ENCODE results near the gene RFC4. TPM values are rescaled to one million over a fixed set of nuclear protein-coding genes. Genes with fewer than 3 reads are reported as not detected.

The RFC4 gene, protein sequence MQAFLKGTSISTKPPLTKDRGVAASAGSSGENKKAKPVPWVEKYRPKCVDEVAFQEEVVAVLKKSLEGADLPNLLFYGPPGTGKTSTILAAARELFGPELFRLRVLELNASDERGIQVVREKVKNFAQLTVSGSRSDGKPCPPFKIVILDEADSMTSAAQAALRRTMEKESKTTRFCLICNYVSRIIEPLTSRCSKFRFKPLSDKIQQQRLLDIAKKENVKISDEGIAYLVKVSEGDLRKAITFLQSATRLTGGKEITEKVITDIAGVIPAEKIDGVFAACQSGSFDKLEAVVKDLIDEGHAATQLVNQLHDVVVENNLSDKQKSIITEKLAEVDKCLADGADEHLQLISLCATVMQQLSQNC
- total RNA-seq (2016; rRNA removed; fragmentation: Illumina TruSeq; extraction: Trizol) = 103 and 109 TPM in 2 replicates
- 40.2 and 42.1 TPM in 2 replicates for total RNA-seq (2016; cell fraction: cytosol; rRNA removed; fragmentation: Illumina TruSeq; extraction: Trizol; ENCODE audit: low read depth)
- 106 and 115 TPM in 2 replicates for total RNA-seq (2016; cell fraction: insoluble cytoplasmic fraction; rRNA removed; fragmentation: Illumina TruSeq; extraction: Trizol)
- 31.0 and 31.4 TPM in 2 replicates for total RNA-seq (2016; cell fraction: membrane; rRNA removed; fragmentation: Illumina TruSeq; extraction: Trizol)
- total RNA-seq (2016; cell fraction: nucleus; rRNA removed; fragmentation: Illumina TruSeq; extraction: Trizol) = 68.8 and 77.7 TPM in 2 replicates
- 15.1 and 18.5 TPM in 2 replicates for polyA plus RNA-seq (2011; rRNA removed)
- polyA plus RNA-seq (2011; cell fraction: cytosol; rRNA removed) = 7.9 and 8.6 TPM in 2 replicates
- 32.1 and 36.9 TPM in 2 replicates for polyA plus RNA-seq (2011; cell fraction: nucleus; rRNA removed)
- polyA plus RNA-seq (2012) = 26.8 and 40.8 TPM in 2 replicates
- polyA plus RNA-seq (2016; cell fraction: cytosol; fragmentation: Illumina TruSeq; extraction: Trizol; ENCODE audit: low read depth) = 9.3 and 10.4 TPM in 2 replicates
- polyA plus RNA-seq (2016; cell fraction: insoluble cytoplasmic fraction; fragmentation: Illumina TruSeq; extraction: Trizol; ENCODE audit: low read depth) = 97.0 and 99.6 TPM in 2 replicates
- 10.8 and 11.9 TPM in 2 replicates for polyA plus RNA-seq (2016; cell fraction: membrane; fragmentation: Illumina TruSeq; extraction: Trizol; ENCODE audit: low read depth)
- polyA plus RNA-seq (2016; cell fraction: nucleus; fragmentation: Illumina TruSeq; extraction: Trizol; ENCODE audit: insufficient read depth, low read depth) = 133 and 142 TPM in 2 replicates
- polyA minus RNA-seq (2011; rRNA and poly(A)+ RNA removed; ENCODE audit: low replicate concordance) = 2.1 and 21.7 TPM in 2 replicates
- 4.9 and 11.6 TPM in 2 replicates for polyA minus RNA-seq (2011; cell fraction: cytosol; rRNA and poly(A)+ RNA removed)
- 11.7 and 14.3 TPM in 2 replicates for polyA minus RNA-seq (2011; cell fraction: nucleus; rRNA and poly(A)+ RNA removed)
- Bru-seq, nascent RNA = percentile 65 among the genes with signal in this experiment
- percentile 61 among the genes with signal in this experiment for BruChase-seq, experiment 1, labeled RNA remaining after a 6-hour chase
- BruChase-seq, experiment 2, labeled RNA remaining after a 2-hour chase = percentile 64 among the genes with signal in this experiment
- long read RNA-seq, experiment 1, transcript RFC4-202 (11 exons, 1,448 nt) = minor isoform, 27 of 72 reads
- long read RNA-seq, experiment 1, transcript RFC4-201 (11 exons, 1,384 nt) = major isoform, 37 of 72 reads
- long read RNA-seq, experiment 1, partial matches to known transcripts = 2 of 72 reads
- long read RNA-seq, experiment 1, other reads (novel, unspliced or antisense) = 6 of 72 reads
- long read RNA-seq, experiment 2, transcript RFC4-201 (11 exons, 1,384 nt) = major isoform, 15 of 30 reads
- long read RNA-seq, experiment 2, transcript RFC4-202 (11 exons, 1,448 nt) = minor isoform, 8 of 30 reads
- long read RNA-seq, experiment 2, partial matches to known transcripts = 6 of 30 reads
- long read RNA-seq, experiment 2, other reads (novel, unspliced or antisense) = 1 of 30 reads

DNA sequence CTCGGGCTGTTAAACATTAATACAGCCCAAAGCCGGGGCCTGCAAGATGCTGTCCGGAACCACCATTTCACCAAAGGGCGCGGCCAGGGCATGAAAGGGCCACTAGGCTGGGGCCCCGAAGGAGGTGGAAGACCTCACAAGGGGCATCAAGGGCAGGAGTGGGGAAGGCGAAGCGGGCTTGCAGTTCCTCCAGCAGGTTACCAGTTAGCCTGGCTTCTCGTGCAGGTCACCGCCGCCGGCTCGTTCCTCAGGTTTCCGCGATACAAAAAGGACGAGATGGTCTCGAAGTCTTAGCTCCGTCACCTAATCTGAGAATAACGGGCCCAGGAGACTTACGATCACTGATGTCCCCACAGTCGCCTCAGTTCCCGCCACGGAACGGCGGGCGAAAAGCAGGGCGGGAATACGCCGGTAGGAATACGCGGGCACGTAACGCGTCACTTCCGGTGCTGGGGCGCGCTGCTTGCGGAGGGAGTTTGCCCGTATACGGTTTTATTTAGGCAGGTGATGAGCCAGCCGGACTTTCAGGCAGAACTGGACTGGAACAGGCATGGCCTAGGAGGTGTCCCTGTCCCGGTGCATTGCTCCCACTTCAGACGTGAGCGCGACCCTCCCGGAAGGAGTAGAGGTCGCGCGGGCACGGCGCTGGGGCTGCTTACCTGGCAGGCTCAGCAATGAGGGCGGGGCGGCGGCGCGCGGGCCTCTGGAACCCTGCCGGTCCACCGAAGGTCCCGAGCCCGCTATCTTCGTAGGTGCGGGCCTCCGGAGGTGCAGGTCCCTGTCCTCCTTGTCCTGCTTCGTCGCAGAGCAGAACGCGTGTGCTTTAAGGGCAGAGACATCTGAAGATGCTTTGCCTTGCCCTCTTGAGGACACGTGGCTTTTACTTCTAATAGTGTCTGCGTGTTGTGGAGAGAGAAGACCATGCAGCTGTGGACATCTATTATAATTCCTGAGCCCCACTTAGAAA is at the start of gene RFC4:
Gene RFC4, minus strand, starts transcription at position 394 of the 967 bp plus-strand sequence. CDS start 1,769 bp downstream, outside the sequence.
- Histone ChIP-seq H3K9ac (ENCODE audit: insufficient read depth, low read depth, low read length) (peak within 1 kb of the TSS; percentile 84), H3K4me3 (replicated peaks in 1 of 3; ENCODE audit: insufficient read depth in 1 of 3, low read depth in 2 of 3, low read length in 3 of 3) (peak within 1 kb of the TSS; percentile 72 to 90 (median 73)), H3K4me1 (ENCODE audit: insufficient read depth, low read length) (peaks cover 28% of the 10 kb centered on the region), H3K27ac (ENCODE audit: extremely low read length, insufficient read depth, low read length) (peak within 1 kb of the TSS; percentile 82), H3K36me3 (replicated peaks in 1 of 2; ENCODE audit: control insufficient read depth in 1 of 2, insufficient read depth in 2 of 2, low read length in 2 of 2) (peaks cover 0 to 18% of the 10 kb centered on the region in 2 experiments; a peak in 2 of 5 replicates), H3K27me3 (ENCODE audit: control insufficient read depth in 1 of 2, insufficient read depth in 2 of 2, low read length in 2 of 2) (peaks cover 1 to 3% of the 10 kb centered on the region in 2 experiments; a peak in 2 of 5 replicates), H2AFZ (ENCODE audit: low read length) (peak within 1 kb of the TSS; percentile 85), H3K4me2 (ENCODE audit: low read depth, low read length) (peak within 1 kb of the TSS; percentile 91), H4K20me1 (ENCODE audit: insufficient read depth, low read length) (no peaks in the 10 kb centered on the region), H3K79me2 (ENCODE audit: insufficient read depth, low read length) (peaks cover 19% of the 10 kb centered on the region), H3K9me3 (ENCODE audit: low read length) (no peaks in the 10 kb centered on the region)
- TSS peak; percentile 99 for BruUV-seq (replicated peaks)
- in situ Hi-C loops (cut with HindIII; ENCODE audit: extremely low pct_ligation_motif_present, low pct_unique_long_range_greater_than_20kb) (loop anchor here (25.0 kb wide), 2 partner anchors 544 to 819 kb away; no protein-coding TSS in a partner anchor), intact Hi-C loops (cut with micrococcal nuclease; ENCODE audit: unreplicated experiment) (no loop called here)
- peak; percentile 95 for ATAC-seq
- peak; percentile 76 for FAIRE-seq
- DNase-seq (ENCODE audit: low spot score) = peak; percentile 72
- 4% methylated on average over 8 of the region's 70 CpGs for WGBS (ENCODE audit: low lambda C conversion rate)
- POLR2A ChIA-PET = interaction anchor here (1.0 to 1.3 kb wide), 3 partner anchors 16 to 23 kb away, joined by 3 to 4 read pairs (median 4); partner anchors contain the start of gene EIF4A2
- CTCF ChIA-PET (ENCODE audit: low intra/inter-chr PET ratio, low total read pairs) = no interaction called here
- TF ChIP-seq ZNF20 (CRISPR knock-in tag; IDR thresholded peaks at IDR 0.05) (peak; percentile 73; the same call in 1 of the 2 replicates), NFE2L2 (IDR thresholded peaks at IDR 0.05; ENCODE audit: low read length) (no peak), KDM1A (CRISPR knock-in tag; IDR thresholded peaks at IDR 0.05) (no peak), MTA1 (CRISPR knock-in tag; IDR thresholded peaks at IDR 0.05; ENCODE audit: borderline replicate concordance) (no peak; the same call in 1 of the 2 replicates), TEAD2 (CRISPR knock-in tag; IDR thresholded peaks at IDR 0.05) (0 out of 2 replicates have a peak, but pooled peaks have one; percentile 79), SNAPC2 (CRISPR knock-in tag; IDR thresholded peaks at IDR 0.05) (peak; percentile 71; the same call in 1 of the 2 replicates), CREM (IDR thresholded peaks at IDR 0.05) (peak; percentile 96), CREM (CRISPR knock-in tag; IDR thresholded peaks at IDR 0.05) (peak; percentile 76), TAF1 (CRISPR knock-in tag; IDR thresholded peaks at IDR 0.05) (peak; percentile 87), TARDBP (CRISPR knock-in tag; IDR thresholded peaks at IDR 0.05) (peak; percentile 72; the same call in 1 of the 2 replicates), PHB2 (IDR thresholded peaks at IDR 0.05; ENCODE audit: partially characterized antibody) (no peak), TOPORS (CRISPR knock-in tag; IDR thresholded peaks at IDR 0.05) (no peak)
- TF ChIP-seq, protein P1, sequence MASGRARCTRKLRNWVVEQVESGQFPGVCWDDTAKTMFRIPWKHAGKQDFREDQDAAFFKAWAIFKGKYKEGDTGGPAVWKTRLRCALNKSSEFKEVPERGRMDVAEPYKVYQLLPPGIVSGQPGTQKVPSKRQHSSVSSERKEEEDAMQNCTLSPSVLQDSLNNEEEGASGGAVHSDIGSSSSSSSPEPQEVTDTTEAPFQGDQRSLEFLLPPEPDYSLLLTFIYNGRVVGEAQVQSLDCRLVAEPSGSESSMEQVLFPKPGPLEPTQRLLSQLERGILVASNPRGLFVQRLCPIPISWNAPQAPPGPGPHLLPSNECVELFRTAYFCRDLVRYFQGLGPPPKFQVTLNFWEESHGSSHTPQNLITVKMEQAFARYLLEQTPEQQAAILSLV (CRISPR knock-in tag; IDR thresholded peaks at IDR 0.05; ENCODE audit: borderline replicate concordance) = no peak
- TF ChIP-seq, protein P2, sequence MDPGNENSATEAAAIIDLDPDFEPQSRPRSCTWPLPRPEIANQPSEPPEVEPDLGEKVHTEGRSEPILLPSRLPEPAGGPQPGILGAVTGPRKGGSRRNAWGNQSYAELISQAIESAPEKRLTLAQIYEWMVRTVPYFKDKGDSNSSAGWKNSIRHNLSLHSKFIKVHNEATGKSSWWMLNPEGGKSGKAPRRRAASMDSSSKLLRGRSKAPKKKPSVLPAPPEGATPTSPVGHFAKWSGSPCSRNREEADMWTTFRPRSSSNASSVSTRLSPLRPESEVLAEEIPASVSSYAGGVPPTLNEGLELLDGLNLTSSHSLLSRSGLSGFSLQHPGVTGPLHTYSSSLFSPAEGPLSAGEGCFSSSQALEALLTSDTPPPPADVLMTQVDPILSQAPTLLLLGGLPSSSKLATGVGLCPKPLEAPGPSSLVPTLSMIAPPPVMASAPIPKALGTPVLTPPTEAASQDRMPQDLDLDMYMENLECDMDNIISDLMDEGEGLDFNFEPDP (CRISPR knock-in tag; conservative IDR thresholded peaks at IDR 0.05) = 0 out of 2 replicates have a peak, but pooled peaks have one; percentile 86

Data from HepG2 (cell line).